OCI-LY1 (cell line): ENCODE measurements around the gene PTGR1.

Experiments used
- CTCF ChIP-seq: fragments of 200-600 bp; sonication (generic), shearing (Covaris generic); IDR thresholded peaks from 2 replicates; pipeline ENCODE4 v1.5.1; 2017; ENCODE audit warnings: mild to moderate bottlenecking, antibody characterized with exemption, low read length, moderate library complexity, mixed read lengths
- EZH2 ChIP-seq: fragments of 200-600 bp; sonication (generic), shearing (Covaris generic); IDR thresholded peaks from 2 replicates; pipeline ENCODE4 v1.8.0; 2017; ENCODE audit warnings: borderline replicate concordance, mixed run types, mild to moderate bottlenecking, antibody characterized with exemption, low read length, moderate library complexity, mixed read lengths

DNA sequence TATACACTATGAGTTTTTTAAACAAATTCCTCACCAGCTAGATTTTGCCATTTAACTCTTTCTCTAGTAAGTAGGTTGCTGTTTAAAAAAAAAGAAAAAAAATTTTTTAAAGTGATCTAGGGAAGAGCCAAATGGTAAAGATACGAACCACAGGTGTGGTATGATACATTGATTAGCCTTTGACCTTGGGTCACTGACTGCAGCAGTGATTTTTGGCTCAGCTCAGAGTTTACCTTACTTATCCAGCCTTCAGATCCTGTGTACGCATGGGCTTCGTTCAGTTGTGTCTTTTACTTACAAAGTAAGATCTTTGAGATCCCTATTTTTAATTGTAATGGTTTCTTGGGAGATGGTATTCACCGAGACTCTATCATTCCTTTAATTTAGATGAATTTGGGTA lies 49.6 kb upstream of the PTGR1 start:
- no peak for TF ChIP-seq CTCF
- no peak for TF ChIP-seq EZH2
